ENCODE measurements around the gene ADAM22.

DNA sequence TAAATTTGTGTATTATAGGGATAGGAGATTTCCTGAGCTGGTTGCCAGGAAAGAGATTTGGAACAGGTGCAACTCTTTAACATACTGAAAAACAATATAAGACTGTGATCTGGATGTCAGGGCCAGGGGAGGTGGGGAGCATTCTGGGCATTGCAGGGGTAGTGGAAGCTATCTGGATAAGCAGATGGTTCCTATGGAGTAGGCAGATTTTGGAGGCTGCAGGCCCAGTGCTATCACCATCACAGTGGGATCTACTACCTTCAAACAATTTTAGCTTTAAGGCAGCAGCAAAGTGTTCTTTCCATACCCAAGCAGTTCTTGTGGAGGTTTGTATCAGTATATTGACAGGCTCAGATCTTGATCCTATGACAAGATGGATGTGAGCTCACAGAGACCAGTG, 71.1 kb downstream of the ADAM22 start:
- TF ChIP-seq, protein P1, sequence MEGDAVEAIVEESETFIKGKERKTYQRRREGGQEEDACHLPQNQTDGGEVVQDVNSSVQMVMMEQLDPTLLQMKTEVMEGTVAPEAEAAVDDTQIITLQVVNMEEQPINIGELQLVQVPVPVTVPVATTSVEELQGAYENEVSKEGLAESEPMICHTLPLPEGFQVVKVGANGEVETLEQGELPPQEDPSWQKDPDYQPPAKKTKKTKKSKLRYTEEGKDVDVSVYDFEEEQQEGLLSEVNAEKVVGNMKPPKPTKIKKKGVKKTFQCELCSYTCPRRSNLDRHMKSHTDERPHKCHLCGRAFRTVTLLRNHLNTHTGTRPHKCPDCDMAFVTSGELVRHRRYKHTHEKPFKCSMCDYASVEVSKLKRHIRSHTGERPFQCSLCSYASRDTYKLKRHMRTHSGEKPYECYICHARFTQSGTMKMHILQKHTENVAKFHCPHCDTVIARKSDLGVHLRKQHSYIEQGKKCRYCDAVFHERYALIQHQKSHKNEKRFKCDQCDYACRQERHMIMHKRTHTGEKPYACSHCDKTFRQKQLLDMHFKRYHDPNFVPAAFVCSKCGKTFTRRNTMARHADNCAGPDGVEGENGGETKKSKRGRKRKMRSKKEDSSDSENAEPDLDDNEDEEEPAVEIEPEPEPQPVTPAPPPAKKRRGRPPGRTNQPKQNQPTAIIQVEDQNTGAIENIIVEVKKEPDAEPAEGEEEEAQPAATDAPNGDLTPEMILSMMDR (conservative IDR thresholded peaks at IDR 0.05 in 1 of 2, IDR thresholded peaks at IDR 0.05 in 1 of 2; ENCODE audit: low read depth in 1 of 2, low read length in 2 of 2), result no peak
- no peak for TF ChIP-seq EZH2 (IDR thresholded peaks at IDR 0.05; ENCODE audit: low read length, missing control alignments)
